GM12878 (cell line): ENCODE measurements around the gene COL8A2. TPM values are rescaled to one million over a fixed set of nuclear protein-coding genes. Genes with fewer than 3 reads are reported as not detected.

Source experiments
- BHLHE40 ChIP-seq, 2 experiments: fragments of 450-650 bp in 1 of 2; IDR thresholded peaks; 2 replicates each; pipeline ENCODE4 v1.6.1; 2011 to 2017; ENCODE audit warnings: low read depth in 2 of 2, borderline replicate concordance in 1 of 2, improper control_type of control experiment in 1 of 2, low read length in 1 of 2, mild to moderate bottlenecking in 1 of 2
- BRCA1 ChIP-seq: IDR thresholded peaks from 2 replicates; pipeline ENCODE4 v1.6.1; 2011; ENCODE audit warnings: low read depth, low read length, improper control_type of control experiment
- EP300 ChIP-seq, 2 experiments: fragments of 150-350 bp in 1 of 2; IDR thresholded peaks; 2 replicates each; pipeline ENCODE4 v1.6.1; 2011 to 2012; ENCODE audit warnings: low read depth in 2 of 2, low read length in 2 of 2, borderline replicate concordance in 1 of 2, improper control_type of control experiment in 1 of 2, inconsistent platforms in 1 of 2; ENCODE audit not compliant: control insufficient read depth in 1 of 2
- ETV6 ChIP-seq, 2 experiments: fragments of 450-650 bp in 1 of 2; IDR thresholded peaks in 1 of 2; conservative IDR thresholded peaks in 1 of 2; 2 replicates each; pipeline ENCODE4 v1.6.1; 2014; ENCODE audit warnings: antibody characterized with exemption in 1 of 2, borderline replicate concordance in 1 of 2, low read depth in 1 of 2, mild to moderate bottlenecking in 1 of 2, moderate library complexity in 1 of 2
- NFIC ChIP-seq: IDR thresholded peaks from 2 replicates; pipeline ENCODE4 v1.6.1; 2012; ENCODE audit warnings: low read depth, mild to moderate bottlenecking, inconsistent platforms, low read length, moderate library complexity
- RAD51 ChIP-seq: fragments of 450-650 bp; IDR thresholded peaks from 2 replicates; pipeline ENCODE4 v1.6.1; 2016; ENCODE audit warnings: moderate library complexity, mild to moderate bottlenecking, inconsistent platforms
- SMAD1 ChIP-seq: fragments of 450-650 bp; IDR thresholded peaks from 2 replicates; pipeline ENCODE4 v1.6.1; 2018; ENCODE audit warnings: mild to moderate bottlenecking, low read depth; ENCODE audit not compliant: partially characterized antibody
- SMARCA5 ChIP-seq: fragments of 450-650 bp; IDR thresholded peaks from 2 replicates; pipeline ENCODE4 v1.6.1; 2017; ENCODE audit warnings: mild to moderate bottlenecking
- SP1 ChIP-seq: IDR thresholded peaks from one replicate; pipeline ENCODE4 v1.6.1; 2011; ENCODE audit warnings: low read depth, low read length
- ZNF217 ChIP-seq: fragments of 450-650 bp; IDR thresholded peaks from 2 replicates; pipeline ENCODE4 v1.6.1; 2017; ENCODE audit warnings: antibody characterized with exemption, mild to moderate bottlenecking
- polyA plus RNA-seq, 11 experiments: library from polyadenylated mRNA; depleted of rRNA in 4 of 11; unstranded in 6 of 11; stranded (reverse) in 5 of 11; fragments of >200 nt; fragmentation: Nextera tagmentation in 4 of 11; fragmentation: Illumina TruSeq in 1 of 11; extraction: Ambion mirVana in 4 of 11; extraction: Trizol in 1 of 11; gene quantifications; 1 replicate in 1 of 11; 2 replicates in 10 of 11; pipeline versions ENCODE4 v1.2.1 to v1.2.3, GENCODE V29; 2011 to 2016; ENCODE audit warnings: inconsistent platforms in 2 of 11, missing spikeins in 2 of 11, low read depth in 1 of 11
- total RNA-seq, 4 experiments: library from RNA; depleted of rRNA in 3 of 4; stranded (reverse); fragments of >200 nt in 3 of 4; fragmentation: Illumina TruSeq in 1 of 4; extraction: Trizol in 1 of 4; gene quantifications; 2 replicates each; pipeline versions ENCODE4 v1.2.1 to v1.2.3, GENCODE V29; 2013 to 2021
- TF ChIP-seq, protein P1 (sequence below): fragments of 450-650 bp; IDR thresholded peaks from 2 replicates; pipeline ENCODE4 v1.6.1; 2017; ENCODE audit warnings: antibody characterized with exemption, mild to moderate bottlenecking, moderate library complexity
- TF ChIP-seq, protein P2 (sequence below): fragments of 450-650 bp; formaldehyde crosslinking; IDR thresholded peaks from 2 replicates; pipeline ENCODE4 v1.4.0; 2020; ENCODE audit warnings: mild to moderate bottlenecking, moderate library complexity
- TF ChIP-seq, protein P3 (sequence below), 3 experiments: IDR thresholded peaks in 2 of 3; conservative IDR thresholded peaks in 1 of 3; 2 replicates each; pipeline ENCODE4 v1.5.1; 2011; ENCODE audit warnings: low read depth in 3 of 3, low read length in 3 of 3, mild to moderate bottlenecking in 3 of 3, control low read depth in 2 of 3, moderate library complexity in 2 of 3, inconsistent platforms in 1 of 3, mixed read lengths in 1 of 3; ENCODE audit not compliant: control insufficient read depth in 2 of 3, insufficient read depth in 1 of 3; ENCODE audit errors: extremely low read depth in 1 of 3
- TF ChIP-seq, protein P4 (sequence below): IDR thresholded peaks from 2 replicates; pipeline ENCODE4 v1.6.1; 2011; ENCODE audit warnings: mild to moderate bottlenecking, low read depth, low read length, moderate library complexity; ENCODE audit not compliant: insufficient replicate concordance
- TF ChIP-seq, protein P5 (sequence below): fragments of 150-350 bp; IDR thresholded peaks from 2 replicates; pipeline ENCODE4 v1.6.1; 2014; ENCODE audit warnings: mild to moderate bottlenecking, low read depth, low read length

The COL8A2 gene
- total and polyA plus RNA-seq, 10 of the 15 experiments (the other 5 are each of a cell fraction or from before 2014, with no cell fraction given), result 0.01 TPM; not detected in 9

DNA sequence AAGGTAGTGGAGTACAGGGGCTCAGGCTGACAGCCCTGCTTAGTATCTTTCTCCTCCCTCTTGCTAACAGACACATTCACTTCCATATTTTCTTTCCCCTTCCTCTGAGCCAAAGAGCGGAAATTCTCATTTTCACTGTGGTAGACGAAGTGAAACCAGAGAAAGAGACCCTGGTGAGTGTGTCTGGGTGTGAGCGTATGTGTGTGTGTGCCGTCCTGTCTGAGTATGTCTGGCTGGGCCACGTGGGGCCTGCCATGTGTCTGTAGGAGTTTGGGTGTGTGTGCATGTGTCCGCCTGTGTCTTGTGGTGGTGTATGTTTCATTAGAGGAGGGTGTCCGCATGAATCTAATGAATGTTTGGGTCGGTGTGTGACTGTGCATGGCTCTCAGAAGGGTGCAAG, 1.7 kb downstream of the COL8A2 start (continued):
- TF ChIP-seq ZNF217 (no peak), SMARCA5 (no peak), RAD51 (peak; percentile 81), ETV6 (conservative IDR thresholded peaks at IDR 0.05 in 1 of 2, IDR thresholded peaks at IDR 0.05 in 1 of 2; ENCODE audit: borderline replicate concordance in 1 of 2, low read depth in 1 of 2) (peak in 1 of 2 experiments; percentile 83; a peak in 2 of 4 replicates), BRCA1 (no peak), EP300 (IDR thresholded peaks at IDR 0.05; ENCODE audit: borderline replicate concordance in 1 of 2, control insufficient read depth in 1 of 2, low read depth in 2 of 2, low read length in 2 of 2) (no peak), NFIC (no peak), SP1 (no peak), SMAD1 (no peak), BHLHE40 (IDR thresholded peaks at IDR 0.05; ENCODE audit: borderline replicate concordance in 1 of 2, low read depth in 2 of 2, low read length in 1 of 2) (no peak; a peak in 1 of 4 replicates)
- TF ChIP-seq, protein P1, sequence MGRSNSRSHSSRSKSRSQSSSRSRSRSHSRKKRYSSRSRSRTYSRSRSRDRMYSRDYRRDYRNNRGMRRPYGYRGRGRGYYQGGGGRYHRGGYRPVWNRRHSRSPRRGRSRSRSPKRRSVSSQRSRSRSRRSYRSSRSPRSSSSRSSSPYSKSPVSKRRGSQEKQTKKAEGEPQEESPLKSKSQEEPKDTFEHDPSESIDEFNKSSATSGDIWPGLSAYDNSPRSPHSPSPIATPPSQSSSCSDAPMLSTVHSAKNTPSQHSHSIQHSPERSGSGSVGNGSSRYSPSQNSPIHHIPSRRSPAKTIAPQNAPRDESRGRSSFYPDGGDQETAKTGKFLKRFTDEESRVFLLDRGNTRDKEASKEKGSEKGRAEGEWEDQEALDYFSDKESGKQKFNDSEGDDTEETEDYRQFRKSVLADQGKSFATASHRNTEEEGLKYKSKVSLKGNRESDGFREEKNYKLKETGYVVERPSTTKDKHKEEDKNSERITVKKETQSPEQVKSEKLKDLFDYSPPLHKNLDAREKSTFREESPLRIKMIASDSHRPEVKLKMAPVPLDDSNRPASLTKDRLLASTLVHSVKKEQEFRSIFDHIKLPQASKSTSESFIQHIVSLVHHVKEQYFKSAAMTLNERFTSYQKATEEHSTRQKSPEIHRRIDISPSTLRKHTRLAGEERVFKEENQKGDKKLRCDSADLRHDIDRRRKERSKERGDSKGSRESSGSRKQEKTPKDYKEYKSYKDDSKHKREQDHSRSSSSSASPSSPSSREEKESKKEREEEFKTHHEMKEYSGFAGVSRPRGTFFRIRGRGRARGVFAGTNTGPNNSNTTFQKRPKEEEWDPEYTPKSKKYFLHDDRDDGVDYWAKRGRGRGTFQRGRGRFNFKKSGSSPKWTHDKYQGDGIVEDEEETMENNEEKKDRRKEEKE, result no peak
- TF ChIP-seq, protein P2, sequence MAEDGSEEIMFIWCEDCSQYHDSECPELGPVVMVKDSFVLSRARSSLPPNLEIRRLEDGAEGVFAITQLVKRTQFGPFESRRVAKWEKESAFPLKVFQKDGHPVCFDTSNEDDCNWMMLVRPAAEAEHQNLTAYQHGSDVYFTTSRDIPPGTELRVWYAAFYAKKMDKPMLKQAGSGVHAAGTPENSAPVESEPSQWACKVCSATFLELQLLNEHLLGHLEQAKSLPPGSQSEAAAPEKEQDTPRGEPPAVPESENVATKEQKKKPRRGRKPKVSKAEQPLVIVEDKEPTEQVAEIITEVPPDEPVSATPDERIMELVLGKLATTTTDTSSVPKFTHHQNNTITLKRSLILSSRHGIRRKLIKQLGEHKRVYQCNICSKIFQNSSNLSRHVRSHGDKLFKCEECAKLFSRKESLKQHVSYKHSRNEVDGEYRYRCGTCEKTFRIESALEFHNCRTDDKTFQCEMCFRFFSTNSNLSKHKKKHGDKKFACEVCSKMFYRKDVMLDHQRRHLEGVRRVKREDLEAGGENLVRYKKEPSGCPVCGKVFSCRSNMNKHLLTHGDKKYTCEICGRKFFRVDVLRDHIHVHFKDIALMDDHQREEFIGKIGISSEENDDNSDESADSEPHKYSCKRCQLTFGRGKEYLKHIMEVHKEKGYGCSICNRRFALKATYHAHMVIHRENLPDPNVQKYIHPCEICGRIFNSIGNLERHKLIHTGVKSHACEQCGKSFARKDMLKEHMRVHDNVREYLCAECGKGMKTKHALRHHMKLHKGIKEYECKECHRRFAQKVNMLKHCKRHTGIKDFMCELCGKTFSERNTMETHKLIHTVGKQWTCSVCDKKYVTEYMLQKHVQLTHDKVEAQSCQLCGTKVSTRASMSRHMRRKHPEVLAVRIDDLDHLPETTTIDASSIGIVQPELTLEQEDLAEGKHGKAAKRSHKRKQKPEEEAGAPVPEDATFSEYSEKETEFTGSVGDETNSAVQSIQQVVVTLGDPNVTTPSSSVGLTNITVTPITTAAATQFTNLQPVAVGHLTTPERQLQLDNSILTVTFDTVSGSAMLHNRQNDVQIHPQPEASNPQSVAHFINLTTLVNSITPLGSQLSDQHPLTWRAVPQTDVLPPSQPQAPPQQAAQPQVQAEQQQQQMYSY, result no peak
- TF ChIP-seq, protein P3, sequence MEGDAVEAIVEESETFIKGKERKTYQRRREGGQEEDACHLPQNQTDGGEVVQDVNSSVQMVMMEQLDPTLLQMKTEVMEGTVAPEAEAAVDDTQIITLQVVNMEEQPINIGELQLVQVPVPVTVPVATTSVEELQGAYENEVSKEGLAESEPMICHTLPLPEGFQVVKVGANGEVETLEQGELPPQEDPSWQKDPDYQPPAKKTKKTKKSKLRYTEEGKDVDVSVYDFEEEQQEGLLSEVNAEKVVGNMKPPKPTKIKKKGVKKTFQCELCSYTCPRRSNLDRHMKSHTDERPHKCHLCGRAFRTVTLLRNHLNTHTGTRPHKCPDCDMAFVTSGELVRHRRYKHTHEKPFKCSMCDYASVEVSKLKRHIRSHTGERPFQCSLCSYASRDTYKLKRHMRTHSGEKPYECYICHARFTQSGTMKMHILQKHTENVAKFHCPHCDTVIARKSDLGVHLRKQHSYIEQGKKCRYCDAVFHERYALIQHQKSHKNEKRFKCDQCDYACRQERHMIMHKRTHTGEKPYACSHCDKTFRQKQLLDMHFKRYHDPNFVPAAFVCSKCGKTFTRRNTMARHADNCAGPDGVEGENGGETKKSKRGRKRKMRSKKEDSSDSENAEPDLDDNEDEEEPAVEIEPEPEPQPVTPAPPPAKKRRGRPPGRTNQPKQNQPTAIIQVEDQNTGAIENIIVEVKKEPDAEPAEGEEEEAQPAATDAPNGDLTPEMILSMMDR (IDR thresholded peaks at IDR 0.05 in 2 of 3, conservative IDR thresholded peaks at IDR 0.05 in 1 of 3; ENCODE audit: control insufficient read depth in 2 of 3, extremely low read depth in 1 of 3, insufficient read depth in 1 of 3, low read depth in 3 of 3, low read length in 3 of 3), result no peak
- TF ChIP-seq, protein P4, sequence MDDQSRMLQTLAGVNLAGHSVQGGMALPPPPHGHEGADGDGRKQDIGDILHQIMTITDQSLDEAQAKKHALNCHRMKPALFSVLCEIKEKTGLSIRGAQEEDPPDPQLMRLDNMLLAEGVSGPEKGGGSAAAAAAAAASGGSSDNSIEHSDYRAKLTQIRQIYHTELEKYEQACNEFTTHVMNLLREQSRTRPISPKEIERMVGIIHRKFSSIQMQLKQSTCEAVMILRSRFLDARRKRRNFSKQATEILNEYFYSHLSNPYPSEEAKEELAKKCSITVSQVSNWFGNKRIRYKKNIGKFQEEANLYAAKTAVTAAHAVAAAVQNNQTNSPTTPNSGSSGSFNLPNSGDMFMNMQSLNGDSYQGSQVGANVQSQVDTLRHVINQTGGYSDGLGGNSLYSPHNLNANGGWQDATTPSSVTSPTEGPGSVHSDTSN, result no peak
- TF ChIP-seq, protein P5, sequence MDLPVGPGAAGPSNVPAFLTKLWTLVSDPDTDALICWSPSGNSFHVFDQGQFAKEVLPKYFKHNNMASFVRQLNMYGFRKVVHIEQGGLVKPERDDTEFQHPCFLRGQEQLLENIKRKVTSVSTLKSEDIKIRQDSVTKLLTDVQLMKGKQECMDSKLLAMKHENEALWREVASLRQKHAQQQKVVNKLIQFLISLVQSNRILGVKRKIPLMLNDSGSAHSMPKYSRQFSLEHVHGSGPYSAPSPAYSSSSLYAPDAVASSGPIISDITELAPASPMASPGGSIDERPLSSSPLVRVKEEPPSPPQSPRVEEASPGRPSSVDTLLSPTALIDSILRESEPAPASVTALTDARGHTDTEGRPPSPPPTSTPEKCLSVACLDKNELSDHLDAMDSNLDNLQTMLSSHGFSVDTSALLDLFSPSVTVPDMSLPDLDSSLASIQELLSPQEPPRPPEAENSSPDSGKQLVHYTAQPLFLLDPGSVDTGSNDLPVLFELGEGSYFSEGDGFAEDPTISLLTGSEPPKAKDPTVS, result no peak
